Lower leg skin (tissue), 3 donors: ENCODE data around the gene ATP6V1E1.

ENCODE experiments used
- CTCF ChIP-seq, 3 donors: fragments of 450-650 bp; IDR thresholded peaks; one replicate each; pipeline ENCODE4 v1.5.1; 2016; ENCODE audit warnings: antibody characterized with exemption in 3 of 3, mild to moderate bottlenecking in 3 of 3, moderate library complexity in 2 of 3
- POLR2A ChIP-seq, 2 donors: fragments of 450-650 bp; IDR thresholded peaks; one replicate each; pipeline ENCODE4 v1.6.1; 2016 to 2017; ENCODE audit warnings: antibody characterized with exemption in 2 of 2, mild to moderate bottlenecking in 1 of 2, moderate library complexity in 1 of 2

GRCh38 chr22:17588606-17589005 lies 39.9 kb downstream of the ATP6V1E1 start:
- TF ChIP-seq CTCF (IDR thresholded peaks at IDR 0.05) (no peak), POLR2A (IDR thresholded peaks at IDR 0.05) (no peak)
